ENCODE results near the gene ACTN4. TPM values are rescaled to one million over a fixed set of nuclear protein-coding genes. Genes with fewer than 3 reads are reported as not detected.
A peak's percentile ranks its signal among the peaks of the same experiment; 100 is the strongest.

ACTN4 gene
- total RNA-seq, 1 donor from 2014 or later: 975 TPM

DNA sequence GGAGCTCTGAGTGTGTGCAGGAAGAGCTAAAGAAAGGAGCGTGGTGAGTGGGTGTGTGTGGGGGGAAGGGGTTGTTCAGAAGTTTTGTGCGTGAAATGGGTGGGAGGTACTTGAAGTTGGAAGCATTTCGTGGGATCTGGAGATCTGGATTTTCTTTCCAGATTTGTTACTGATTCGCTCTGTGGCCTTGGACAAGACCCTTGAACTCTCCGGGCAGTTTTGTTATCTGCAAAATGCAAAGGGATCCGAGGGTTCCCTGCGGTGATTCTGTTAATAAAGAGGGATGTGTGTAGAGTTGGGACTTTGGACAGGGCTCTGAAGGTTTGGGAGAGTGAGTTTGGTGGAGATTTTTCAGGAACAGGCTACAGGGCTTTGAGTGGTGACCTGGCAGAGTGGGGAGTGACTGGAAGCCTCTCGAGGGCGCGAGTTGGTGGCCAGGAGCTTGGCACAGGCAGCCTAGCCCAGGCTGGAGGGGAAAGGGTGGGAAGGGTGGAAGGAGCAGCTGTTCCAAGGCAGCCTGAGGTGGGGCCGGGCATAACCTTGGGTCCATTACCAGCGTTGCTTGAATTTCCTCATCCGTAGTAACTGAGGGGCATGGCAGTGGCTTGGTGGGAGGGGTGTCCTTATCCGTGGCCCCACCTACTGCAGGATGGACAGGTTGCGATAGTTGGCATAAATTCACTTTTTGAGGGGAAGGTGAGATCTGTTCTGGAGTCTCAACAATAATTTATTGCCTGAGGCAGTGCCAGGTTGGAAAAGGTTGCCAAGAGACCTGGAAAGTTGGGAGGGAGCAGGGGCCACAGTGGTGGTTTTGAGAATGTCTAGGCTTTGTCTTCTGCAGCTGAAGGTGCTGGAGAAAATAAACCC lies 2.1 kb downstream of the ACTN4 start:
- DNase-seq: no peak
- peaks cover 38% of the 10 kb centered on the region for H3K9me3 Mint-ChIP-seq (ENCODE audit: unreplicated experiment)
- H3K4me3 Mint-ChIP-seq (ENCODE audit: unreplicated experiment): peak overlapping the region; percentile 98
- H3K36me3 Mint-ChIP-seq (ENCODE audit: unreplicated experiment): peaks cover 4% of the 10 kb centered on the region
- H3K27ac Mint-ChIP-seq (ENCODE audit: unreplicated experiment): peak overlapping the region; percentile 98
- peaks cover 22% of the 10 kb centered on the region for H3K27me3 Mint-ChIP-seq (ENCODE audit: unreplicated experiment)
- TF ChIP-seq CTCF (IDR thresholded peaks at IDR 0.05; ENCODE audit: partially characterized antibody, unreplicated experiment): no peak
- H3K4me1 Mint-ChIP-seq (ENCODE audit: low read depth, unreplicated experiment): peaks cover 22% of the 10 kb centered on the region

- Mint-ChIP-seq H3K27ac (ENCODE audit: unreplicated experiment) (peak overlapping the region; percentile 98), H3K4me1 (ENCODE audit: low read depth, unreplicated experiment) (peaks cover 30% of the 10 kb centered on the region), H3K27me3 (ENCODE audit: unreplicated experiment) (peaks cover 23% of the 10 kb centered on the region), H3K9me3 (ENCODE audit: unreplicated experiment) (peaks cover 36% of the 10 kb centered on the region), H3K4me3 (ENCODE audit: unreplicated experiment) (peak overlapping the region; percentile 98), H3K36me3 (ENCODE audit: unreplicated experiment) (peaks cover 4% of the 10 kb centered on the region)
- DNase-seq: no peak
- no peak for TF ChIP-seq CTCF (IDR thresholded peaks at IDR 0.05; ENCODE audit: partially characterized antibody, unreplicated experiment)
Measured at GRCh38 chr19:38650172-38650775, 2.8 kb downstream of the ACTN4 start.

DNA sequence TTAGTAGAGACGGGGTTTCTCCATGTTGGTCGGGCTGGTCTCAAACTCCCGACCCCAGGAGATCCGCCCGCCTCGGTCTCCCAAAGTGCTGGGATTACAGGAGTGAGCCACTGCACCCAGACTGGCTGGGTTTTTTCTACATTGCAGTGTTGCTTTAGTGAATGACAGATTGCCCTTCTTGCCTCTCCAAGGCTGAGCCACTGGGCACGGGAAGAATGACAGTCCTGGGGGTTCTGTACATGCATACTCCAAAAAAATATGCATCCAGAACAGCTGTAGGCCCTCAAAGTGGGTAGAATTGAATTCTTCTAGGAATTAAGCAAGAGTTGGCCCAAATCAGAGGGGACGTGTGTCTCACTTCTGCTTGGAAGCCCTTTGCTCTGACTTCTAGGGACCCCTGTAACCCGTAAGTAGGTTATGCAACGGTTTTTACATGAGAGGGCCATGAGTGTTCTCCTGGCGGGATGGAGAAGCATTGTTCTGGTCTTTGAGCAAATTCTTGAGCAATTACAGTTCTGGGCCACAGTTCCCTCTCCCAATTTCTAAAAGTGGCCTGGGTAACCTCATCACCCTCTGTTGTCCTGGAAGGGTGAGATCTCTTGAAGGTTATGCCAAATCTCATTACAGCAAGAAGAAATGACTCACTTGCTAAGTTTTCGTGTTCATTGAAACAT lies 3.6 kb downstream of the ACTN4 start:
- peaks cover 36% of the 10 kb centered on the region for H3K9me3 Mint-ChIP-seq (ENCODE audit: unreplicated experiment)
- DNase-seq: no peak
- H3K4me3 Mint-ChIP-seq (ENCODE audit: unreplicated experiment): peak overlapping the region; percentile 98
- H3K36me3 Mint-ChIP-seq (ENCODE audit: unreplicated experiment): peaks cover 4% of the 10 kb centered on the region
- no peak for TF ChIP-seq CTCF (IDR thresholded peaks at IDR 0.05; ENCODE audit: partially characterized antibody, unreplicated experiment)
- peak overlapping the region; percentile 98 for H3K27ac Mint-ChIP-seq (ENCODE audit: unreplicated experiment)
- peaks cover 37% of the 10 kb centered on the region for H3K4me1 Mint-ChIP-seq (ENCODE audit: low read depth, unreplicated experiment)
- H3K27me3 Mint-ChIP-seq (ENCODE audit: unreplicated experiment): peaks cover 23% of the 10 kb centered on the region

DNA sequence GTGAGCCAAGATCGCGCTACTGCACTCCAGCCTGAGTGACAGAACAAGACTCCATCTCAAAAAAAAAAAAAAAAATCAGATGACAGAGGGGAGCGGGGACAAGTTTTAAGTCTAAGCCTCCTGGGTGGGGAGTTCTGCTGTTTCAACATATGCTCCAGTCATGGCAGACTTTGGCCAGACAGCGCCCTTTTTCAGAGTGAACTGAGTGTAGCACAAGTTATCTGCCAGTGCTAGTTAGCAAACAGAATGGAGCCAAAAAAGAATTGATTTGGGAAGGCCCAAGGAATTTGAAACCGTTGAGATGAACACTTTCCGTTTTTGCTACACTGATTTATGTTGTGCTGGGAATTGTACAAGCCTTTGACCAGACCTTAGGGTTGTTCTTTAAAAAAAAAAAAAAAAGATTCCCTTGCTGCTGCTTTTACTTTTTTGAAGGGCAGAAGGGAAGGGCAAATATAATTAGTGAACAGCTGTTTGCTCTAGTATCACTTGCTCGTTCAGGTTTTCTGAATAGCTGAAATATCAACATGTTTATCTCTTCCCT lies 5.7 kb downstream of the ACTN4 start:
- H3K36me3 Mint-ChIP-seq (ENCODE audit: unreplicated experiment): peaks cover 4% of the 10 kb centered on the region
- H3K9me3 Mint-ChIP-seq (ENCODE audit: unreplicated experiment): peaks cover 36% of the 10 kb centered on the region
- TF ChIP-seq CTCF (IDR thresholded peaks at IDR 0.05; ENCODE audit: partially characterized antibody, unreplicated experiment): no peak
- peak overlapping the region; percentile 98 for H3K4me3 Mint-ChIP-seq (ENCODE audit: unreplicated experiment)
- DNase-seq: no peak
- peaks cover 54% of the 10 kb centered on the region for H3K4me1 Mint-ChIP-seq (ENCODE audit: low read depth, unreplicated experiment)
- peaks cover 21% of the 10 kb centered on the region for H3K27me3 Mint-ChIP-seq (ENCODE audit: unreplicated experiment)
- H3K27ac Mint-ChIP-seq (ENCODE audit: unreplicated experiment): peak overlapping the region; percentile 98
